HCT116 (cell line): Measurements from ENCODE around the gene ZNF334. TPM values are rescaled to one million over a fixed set of nuclear protein-coding genes. Genes with fewer than 3 reads are reported as not detected.

Experiments used
- ATAC-seq: fragments of 200-7000 bp; cut with Tn5 transposase; 2 replicates; pipeline ENCODE4 v1.9.1; 2020; ENCODE audit warnings: mild to moderate bottlenecking, moderate library complexity
- BruUV-seq: library from RNA; stranded (reverse); fragments of 400-500 nt; replicated peaks from 2 replicates; lab custom pipeline; 2021; lab: Mats Ljungman, UMichigan
- CTCF ChIA-PET: fragments of 300-600 bp; sonication (Branson Sonifier 250); formaldehyde crosslinking; loops from one replicate; lab custom pipeline; 2021; ENCODE audit warnings: antibody characterized with exemption; lab: Charles Lee
- POLR2A ChIA-PET: fragments of 300-600, 350-600 bp; sonication (Branson Sonifier 250); formaldehyde crosslinking; loops from one replicate; lab custom pipeline; 2021; ENCODE audit warnings: antibody characterized with exemption; lab: Charles Lee
- RAD21 ChIA-PET, 2 experiments: fragments of 300-600 bp; sonication (Branson Sonifier 250); formaldehyde crosslinking; loops; one replicate each; lab custom pipeline; 2023; ENCODE audit warnings: low total read pairs in 2 of 2; ENCODE audit not compliant: uncharacterized antibody in 2 of 2, unreplicated experiment in 2 of 2, low non-redundant PET in 1 of 2; lab: Charles Lee
- DNase-seq: peaks from one replicate; pipeline ENCODE4 v3.0.0-alpha.2; 2010; ENCODE audit warnings: low read depth, low spot score
- H2AFZ ChIP-seq: fragments of 200-600 bp; shearing (Covaris generic), sonication (generic); 2 replicates; pipeline ENCODE4 v1.6.1; 2017; ENCODE audit warnings: low read depth, mixed run types, mixed read lengths, antibody characterized with exemption, low read length; ENCODE audit not compliant: poor library complexity, severe bottlenecking
- H3K27ac ChIP-seq: 2 replicates; pipeline ENCODE4 v1.5.1; 2012; ENCODE audit warnings: low read depth, low read length
- H3K27me3 ChIP-seq: fragments of 200-600 bp; sonication (generic); 2 replicates; pipeline ENCODE4 v1.6.1; 2016; ENCODE audit warnings: mixed run types, low read length, mixed read lengths; ENCODE audit not compliant: insufficient read depth
- H3K36me3 ChIP-seq, 2 experiments: fragments of 200-500 bp in 1 of 2; fragments of 200-600 bp in 1 of 2; sonication (Bioruptor generic) in 1 of 2; sonication (generic) in 1 of 2; 2 replicates each; pipeline versions ENCODE4 v1.5.1 to v1.6.1; 2014 to 2016; ENCODE audit warnings: low read length in 2 of 2, inconsistent platforms in 1 of 2, mixed read lengths in 1 of 2, mixed run types in 1 of 2; ENCODE audit not compliant: insufficient read depth in 2 of 2, control insufficient read depth in 1 of 2
- H3K4me1 ChIP-seq, 2 experiments: fragments of 200-600 bp in 1 of 2; sonication (generic) in 1 of 2; 2 replicates each; pipeline versions ENCODE4 v1.5.1 to v1.6.1; 2012 to 2017; ENCODE audit warnings: low read length in 2 of 2, inconsistent platforms in 1 of 2, mild to moderate bottlenecking in 1 of 2, mixed read lengths in 1 of 2, mixed run types in 1 of 2, moderate library complexity in 1 of 2; ENCODE audit not compliant: insufficient read depth in 2 of 2, control insufficient read depth in 1 of 2
- H3K4me2 ChIP-seq: fragments of 200-600 bp; sonication (generic); 2 replicates; pipeline ENCODE4 v1.6.1; 2017; ENCODE audit warnings: mixed run types, low read length, mixed read lengths
- H3K4me3 ChIP-seq, 2 experiments: fragments of 200-600 bp in 1 of 2; sonication (generic) in 1 of 2; replicated peaks in 1 of 2; 2 replicates each; pipeline ENCODE4 v1.5.1; 2011 to 2016; ENCODE audit warnings: low read length in 2 of 2, control low read depth in 1 of 2, low read depth in 1 of 2, mild to moderate bottlenecking in 1 of 2, mixed read lengths in 1 of 2, mixed run types in 1 of 2
- H3K79me2 ChIP-seq: fragments of 200-600 bp; sonication (generic); 2 replicates; pipeline ENCODE4 v1.6.1; 2017; ENCODE audit warnings: mild to moderate bottlenecking, mixed run types, low read length, moderate library complexity, mixed read lengths; ENCODE audit not compliant: insufficient read depth
- H3K9ac ChIP-seq: fragments of 200-600 bp; sonication (generic); 2 replicates; pipeline ENCODE4 v1.6.1; 2016; ENCODE audit warnings: low read length, mixed read lengths
- H3K9me2 ChIP-seq: fragments of 200-600 bp; sonication (generic), shearing (Covaris generic); 2 replicates; pipeline ENCODE4 v1.6.1; 2017; ENCODE audit warnings: mixed run types, mild to moderate bottlenecking, moderate library complexity; ENCODE audit not compliant: insufficient read depth
- H3K9me3 ChIP-seq, 2 experiments: fragments of 200-500 bp in 1 of 2; fragments of 200-600 bp in 1 of 2; sonication (Bioruptor generic) in 1 of 2; sonication (generic) in 1 of 2; 2 replicates each; pipeline ENCODE4 v1.6.1; 2014 to 2017; ENCODE audit warnings: low read length in 2 of 2, mixed read lengths in 2 of 2, inconsistent platforms in 1 of 2, low read depth in 1 of 2, mild to moderate bottlenecking in 1 of 2, mixed run types in 1 of 2, moderate library complexity in 1 of 2; ENCODE audit not compliant: control insufficient read depth in 1 of 2, insufficient read depth in 1 of 2
- H4K20me1 ChIP-seq: fragments of 200-600 bp; sonication (generic), shearing (Covaris generic); 2 replicates; pipeline ENCODE4 v1.6.1; 2017; ENCODE audit warnings: mixed run types, mild to moderate bottlenecking, moderate library complexity; ENCODE audit not compliant: insufficient read depth
- ELF1 ChIP-seq: IDR thresholded peaks from 2 replicates; pipeline ENCODE4 v1.6.1; 2012; ENCODE audit warnings: low read depth, borderline replicate concordance
- EZH2 ChIP-seq: fragments of 200-600 bp; sonication (generic); IDR thresholded peaks from 2 replicates; pipeline ENCODE4 v1.6.1; 2017; ENCODE audit warnings: antibody characterized with exemption, mixed run types
- FOSL1 ChIP-seq: IDR thresholded peaks from 2 replicates; pipeline ENCODE4 v1.6.1; 2012; ENCODE audit warnings: low read depth
- POLR2AphosphoS5 ChIP-seq: IDR thresholded peaks from 2 replicates; pipeline ENCODE4 v1.6.1; 2011; ENCODE audit warnings: mild to moderate bottlenecking, low read depth, low read length, moderate library complexity
- RAD21 ChIP-seq: IDR thresholded peaks from 2 replicates; pipeline ENCODE4 v1.6.1; 2012; ENCODE audit warnings: low read depth, mild to moderate bottlenecking
- TCF7L2 ChIP-seq: IDR thresholded peaks from 2 replicates; pipeline ENCODE4 v1.7.0; 2011; ENCODE audit warnings: borderline replicate concordance, inconsistent platforms; ENCODE audit not compliant: insufficient read depth, insufficient read length; ENCODE audit errors: extremely low read depth
- ZFX ChIP-seq: fragments of 450-650 bp; IDR thresholded peaks from 2 replicates; pipeline ENCODE4 v1.6.1; 2017
- intact Hi-C: fragments of 100-400 bp; cut with micrococcal nuclease; formaldehyde crosslinking; loops from 2 replicates; pipeline ENCODE4 v1.10.0; 2022
- total RNA-seq: library from RNA; stranded (reverse); gene quantifications from one replicate; pipeline ENCODE4 v1.2.1, GENCODE V29; 2021; ENCODE audit not compliant: unreplicated experiment
- TF ChIP-seq, protein P1 (sequence below), 3 experiments: fragments of 200-600 bp in 1 of 3; sonication (generic) in 1 of 3; IDR thresholded peaks in 2 of 3; conservative IDR thresholded peaks in 1 of 3; 2 replicates each; pipeline ENCODE4 v1.5.1; 2012 to 2017; ENCODE audit warnings: low read depth in 2 of 3, low read length in 2 of 3, antibody characterized with exemption in 1 of 3, borderline replicate concordance in 1 of 3, control low read depth in 1 of 3, mild to moderate bottlenecking in 1 of 3, mixed read lengths in 1 of 3, mixed run types in 1 of 3, moderate library complexity in 1 of 3; ENCODE audit not compliant: insufficient read depth in 1 of 3

Gene ZNF334
- total RNA-seq, 1 experiment from 2014 or later, result not detected

DNA sequence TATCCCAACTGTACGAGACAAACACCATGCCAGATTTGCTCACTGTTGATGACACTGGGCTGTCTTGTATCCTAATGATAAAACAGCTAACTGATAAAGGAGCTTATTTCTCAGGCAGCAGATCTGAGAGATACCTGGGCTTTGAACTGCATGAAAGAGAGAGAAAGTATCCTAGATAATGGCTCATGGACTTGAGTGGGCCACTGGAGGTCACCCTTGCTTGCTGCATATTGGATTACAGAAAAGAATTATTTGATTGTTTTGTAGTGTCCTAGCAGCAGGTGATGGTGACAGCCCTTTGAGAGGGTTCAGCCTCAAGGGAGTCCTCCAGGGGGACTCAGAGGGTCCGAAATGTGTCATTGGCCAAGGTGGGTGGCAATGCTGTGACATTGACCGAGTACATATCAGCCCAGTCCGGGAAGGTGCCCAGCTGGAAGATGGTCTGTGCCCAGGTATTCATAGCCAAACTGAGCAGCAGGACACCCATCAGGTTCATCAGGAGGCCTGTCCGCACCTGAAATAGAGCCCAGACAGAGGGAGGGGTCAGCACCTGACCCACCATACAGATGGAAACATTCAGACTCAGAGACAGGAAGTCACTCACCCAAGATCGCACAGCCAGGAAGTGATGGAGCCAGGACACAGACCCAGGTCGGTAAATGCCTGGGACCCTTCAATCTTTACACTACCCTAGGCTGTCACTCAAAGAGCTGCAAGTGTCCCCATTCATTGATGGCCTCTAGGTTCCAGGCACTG lies 46.5 kb upstream of the ZNF334 start:
- ChIA-PET RAD21 (interaction anchor here in 1 of 2 experiments (0.5 kb wide), 1 partner anchor 121 kb away, joined by 3 read pairs; no protein-coding TSS in a partner anchor), POLR2A (no interaction called here), CTCF (interaction anchor here (0.9 kb wide), 3 partner anchors 26 to 121 kb away, joined by 3 to 4 read pairs (median 3); no protein-coding TSS in a partner anchor)
- Histone ChIP-seq H3K79me2 (no peaks in the 10 kb centered on the region), H3K27me3 (no peaks in the 10 kb centered on the region), H3K36me3 (no peaks in the 10 kb centered on the region), H2AFZ (no peak overlapping the region), H3K9me2 (no peaks in the 10 kb centered on the region), H3K4me3 (no peak overlapping the region), H3K27ac (no peak overlapping the region), H4K20me1 (no peaks in the 10 kb centered on the region), H3K4me1 (peaks cover 4 to 14% of the 10 kb centered on the region in 2 experiments; a peak in 2 of 4 replicates), H3K4me2 (no peak overlapping the region), H3K9me3 (no peaks in the 10 kb centered on the region), H3K9ac (no peak overlapping the region)
- intact Hi-C loops, result loop anchor here (5.0 kb wide), 1 partner anchor 122 kb away; no protein-coding TSS in a partner anchor
- BruUV-seq, result no TSS peak
- TF ChIP-seq POLR2AphosphoS5, result no peak
- TF ChIP-seq, protein P1, sequence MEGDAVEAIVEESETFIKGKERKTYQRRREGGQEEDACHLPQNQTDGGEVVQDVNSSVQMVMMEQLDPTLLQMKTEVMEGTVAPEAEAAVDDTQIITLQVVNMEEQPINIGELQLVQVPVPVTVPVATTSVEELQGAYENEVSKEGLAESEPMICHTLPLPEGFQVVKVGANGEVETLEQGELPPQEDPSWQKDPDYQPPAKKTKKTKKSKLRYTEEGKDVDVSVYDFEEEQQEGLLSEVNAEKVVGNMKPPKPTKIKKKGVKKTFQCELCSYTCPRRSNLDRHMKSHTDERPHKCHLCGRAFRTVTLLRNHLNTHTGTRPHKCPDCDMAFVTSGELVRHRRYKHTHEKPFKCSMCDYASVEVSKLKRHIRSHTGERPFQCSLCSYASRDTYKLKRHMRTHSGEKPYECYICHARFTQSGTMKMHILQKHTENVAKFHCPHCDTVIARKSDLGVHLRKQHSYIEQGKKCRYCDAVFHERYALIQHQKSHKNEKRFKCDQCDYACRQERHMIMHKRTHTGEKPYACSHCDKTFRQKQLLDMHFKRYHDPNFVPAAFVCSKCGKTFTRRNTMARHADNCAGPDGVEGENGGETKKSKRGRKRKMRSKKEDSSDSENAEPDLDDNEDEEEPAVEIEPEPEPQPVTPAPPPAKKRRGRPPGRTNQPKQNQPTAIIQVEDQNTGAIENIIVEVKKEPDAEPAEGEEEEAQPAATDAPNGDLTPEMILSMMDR (IDR thresholded peaks at IDR 0.05 in 2 of 3, conservative IDR thresholded peaks at IDR 0.05 in 1 of 3; ENCODE audit: borderline replicate concordance in 1 of 3, insufficient read depth in 1 of 3, low read depth in 2 of 3, low read length in 2 of 3), result 0 out of 6 replicates have a peak, but pooled peaks of 2 of the 3 experiments have one; percentile 4 to 7
- no peak for TF ChIP-seq TCF7L2
- peak; percentile 34; the same call in 1 of the 2 replicates for TF ChIP-seq RAD21
- TF ChIP-seq EZH2, result no peak
- no peak for TF ChIP-seq ZFX
- no peak for TF ChIP-seq FOSL1
- TF ChIP-seq ELF1, result no peak
- DNase-seq, result no peak
- ATAC-seq, result no peak
